HepG2 (cell line): ENCODE data around the gene TEX35. TPM values are rescaled to one million over a fixed set of nuclear protein-coding genes. Genes with fewer than 3 reads are reported as not detected.

ENCODE experiments used
- ATAC-seq: fragments of 200-7000 bp; cut with Tn5 transposase; 3 replicates; pipeline ENCODE4 v1.9.1; 2020; ENCODE audit warnings: mild to moderate bottlenecking, moderate library complexity
- BruUV-seq: library from RNA; stranded (reverse); fragments of 400-500 nt; replicated peaks from 2 replicates; lab custom pipeline; 2021; lab: Mats Ljungman, UMichigan
- CTCF ChIA-PET: fragments of 300-600 bp; formaldehyde crosslinking; extraction: SDS; loops from one replicate; lab custom pipeline; 2021; ENCODE audit warnings: low total read pairs, inconsistent platforms, low intra/inter-chr PET ratio; lab: Yijun Ruan, JAX
- POLR2A ChIA-PET: fragments of 350-600 bp; sonication (Branson Sonifier 250); formaldehyde crosslinking; loops from one replicate; lab custom pipeline; 2020; ENCODE audit warnings: antibody characterized with exemption, inconsistent platforms; lab: Yijun Ruan, JAX
- DNase-seq: peaks from one replicate; pipeline ENCODE4 v3.0.0-alpha.2; 2015; ENCODE audit warnings: low spot score
- FAIRE-seq: peaks from 3 replicates; lab custom pipeline; 2011; peaks lifted over from hg19 to GRCh38; lab: Jason Lieb, UNC
- H2AFZ ChIP-seq: one replicate; pipeline ENCODE4 v1.6.1; 2011; ENCODE audit warnings: low read length, inconsistent platforms
- H3K27ac ChIP-seq: fragments of 300-600 bp; 3 replicates; pipeline ENCODE4 v1.8.0; 2011; ENCODE audit warnings: mixed run types, mild to moderate bottlenecking, mixed read lengths, low read length, inconsistent platforms; ENCODE audit not compliant: insufficient read depth; ENCODE audit errors: extremely low read length
- H3K27me3 ChIP-seq, 2 experiments: fragments of 200-600 bp in 1 of 2; 2 replicates in 1 of 2; 3 replicates in 1 of 2; pipeline versions ENCODE4 v1.6.0 to v1.8.0; 2011; ENCODE audit warnings: low read length in 2 of 2, mild to moderate bottlenecking in 2 of 2, moderate library complexity in 2 of 2, inconsistent platforms in 1 of 2; ENCODE audit not compliant: insufficient read depth in 2 of 2, control insufficient read depth in 1 of 2
- H3K36me3 ChIP-seq, 2 experiments: fragments of 200-600 bp in 1 of 2; replicated peaks in 1 of 2; 2 replicates in 1 of 2; 3 replicates in 1 of 2; pipeline versions ENCODE4 v1.5.1 to v1.8.0; 2011; ENCODE audit warnings: low read length in 2 of 2, inconsistent platforms in 1 of 2; ENCODE audit not compliant: insufficient read depth in 2 of 2, control insufficient read depth in 1 of 2
- H3K4me1 ChIP-seq: 2 replicates; pipeline ENCODE4 v1.5.1; 2012; ENCODE audit warnings: low read length, inconsistent platforms; ENCODE audit not compliant: insufficient read depth
- H3K4me2 ChIP-seq: 2 replicates; pipeline ENCODE4 v1.6.0; 2011; ENCODE audit warnings: low read depth, low read length, inconsistent platforms
- H3K4me3 ChIP-seq, 3 experiments: fragments of 200-600 bp in 1 of 3; sonication (generic), shearing (Covaris generic) in 1 of 3; replicated peaks in 1 of 3; 2 replicates each; pipeline ENCODE4 v1.5.1; 2011 to 2016; ENCODE audit warnings: low read length in 3 of 3, inconsistent platforms in 2 of 3, low read depth in 2 of 3, mild to moderate bottlenecking in 2 of 3, control low read depth in 1 of 3, mixed read lengths in 1 of 3; ENCODE audit not compliant: insufficient read depth in 1 of 3
- H3K79me2 ChIP-seq: one replicate; pipeline ENCODE4 v1.6.1; 2011; ENCODE audit warnings: low read length, inconsistent platforms; ENCODE audit not compliant: insufficient read depth
- H3K9ac ChIP-seq: 2 replicates; pipeline ENCODE4 v1.6.0; 2011; ENCODE audit warnings: mild to moderate bottlenecking, low read depth, low read length, inconsistent platforms; ENCODE audit not compliant: insufficient read depth
- H3K9me3 ChIP-seq: 2 replicates; pipeline ENCODE4 v1.5.1; 2012; ENCODE audit warnings: mild to moderate bottlenecking, low read length
- H4K20me1 ChIP-seq: 2 replicates; pipeline ENCODE4 v1.6.0; 2011; ENCODE audit warnings: inconsistent platforms, mild to moderate bottlenecking, low read length, moderate library complexity; ENCODE audit not compliant: insufficient read depth
- GLI4 ChIP-seq: sonication (generic); formaldehyde crosslinking; IDR thresholded peaks from 2 replicates; pipeline ENCODE4 v1.5.1; 2020; ENCODE audit warnings: missing genetic modification reagents, mild to moderate bottlenecking, moderate library complexity, borderline replicate concordance
- IKZF4 ChIP-seq: sonication (generic); formaldehyde crosslinking; IDR thresholded peaks from 2 replicates; pipeline ENCODE4 v1.5.1; 2020; ENCODE audit warnings: borderline replicate concordance, mild to moderate bottlenecking, low read depth, missing genetic modification reagents; ENCODE audit errors: not compliant biosample characterization
- MAFF ChIP-seq: IDR thresholded peaks from 2 replicates; pipeline ENCODE4 v1.6.1; 2011; ENCODE audit warnings: low read depth, low read length, improper control_type of control experiment
- NFRKB ChIP-seq: fragments of 450-650 bp; IDR thresholded peaks from 2 replicates; pipeline ENCODE4 v1.6.1; 2017
- THAP7 ChIP-seq: sonication (generic); formaldehyde crosslinking; IDR thresholded peaks from 2 replicates; pipeline ENCODE4 v1.8.1; 2023; ENCODE audit warnings: mild to moderate bottlenecking, missing genetic modification reagents
- ZHX2 ChIP-seq, 2 experiments: sonication (generic) in 1 of 2; formaldehyde crosslinking in 1 of 2; IDR thresholded peaks; 2 replicates each; pipeline versions ENCODE4 v1.6.1 to v1.9.0; 2014 to 2022; ENCODE audit warnings: antibody characterized with exemption in 1 of 2, borderline replicate concordance in 1 of 2, inconsistent platforms in 1 of 2, low read depth in 1 of 2, missing genetic modification reagents in 1 of 2
- ZNF33A ChIP-seq: sonication (generic); formaldehyde crosslinking; IDR thresholded peaks from 2 replicates; pipeline ENCODE4 v1.5.1; 2020; ENCODE audit warnings: missing genetic modification reagents, mild to moderate bottlenecking, moderate library complexity, borderline replicate concordance
- ZNF768 ChIP-seq: sonication (generic); formaldehyde crosslinking; IDR thresholded peaks from 2 replicates; pipeline ENCODE4 v1.4.0; 2020; ENCODE audit warnings: missing genetic modification reagents
- ZZZ3 ChIP-seq: sonication (generic); formaldehyde crosslinking; IDR thresholded peaks from 2 replicates; pipeline ENCODE4 v1.4.0; 2020; ENCODE audit warnings: missing genetic modification reagents, mild to moderate bottlenecking, borderline replicate concordance
- WGBS: methylation state at CpG from one replicate; pipeline ENCODE4 v1.1.6; 2017; ENCODE audit warnings: low lambda C conversion rate; 5-methylcytosine and 5-hydroxymethylcytosine counted together
- in situ Hi-C: cut with HindIII; loops from 2 replicates; pipeline ENCODE4 v1.10.0; 2017; ENCODE audit warnings: low pct_unique_long_range_greater_than_20kb; ENCODE audit not compliant: extremely low pct_ligation_motif_present
- intact Hi-C: fragments of 100-400 bp; cut with micrococcal nuclease; formaldehyde crosslinking; loops from one replicate; pipeline ENCODE4 v1.10.0; 2022; ENCODE audit not compliant: unreplicated experiment
- polyA plus RNA-seq, 8 experiments: library from polyadenylated mRNA; depleted of rRNA in 3 of 8; stranded (reverse) in 7 of 8; unstranded in 1 of 8; fragments of >200 nt; fragmentation: Illumina TruSeq in 4 of 8; extraction: Trizol in 4 of 8; gene quantifications; 2 replicates each; pipeline versions ENCODE4 v1.2.1 to v1.2.3, GENCODE V29; 2011 to 2016; ENCODE audit warnings: low read depth in 4 of 8, missing spikeins in 1 of 8, mixed read lengths in 1 of 8; ENCODE audit not compliant: insufficient read depth in 1 of 8
- total RNA-seq, 5 experiments: library from RNA; depleted of rRNA; stranded (reverse); fragments of >200 nt; fragmentation: Illumina TruSeq; extraction: Trizol; gene quantifications; 2 replicates each; pipeline ENCODE4 v1.2.3, GENCODE V29; 2016; ENCODE audit warnings: low read depth in 1 of 5
- TF ChIP-seq, protein P1 (sequence below): IDR thresholded peaks from 2 replicates; pipeline ENCODE4 v1.6.1; 2018; ENCODE audit warnings: missing genetic modification reagents
- TF ChIP-seq, protein P2 (sequence below): sonication (generic); formaldehyde crosslinking; conservative IDR thresholded peaks from 2 replicates; pipeline ENCODE4 v1.5.0; 2020; ENCODE audit warnings: missing genetic modification reagents
- TF ChIP-seq, protein P3 (sequence below): sonication (generic); formaldehyde crosslinking; IDR thresholded peaks from 2 replicates; pipeline ENCODE4 v1.4.0; 2020; ENCODE audit warnings: mild to moderate bottlenecking, low read depth, missing genetic modification reagents

Gene TEX35
- total and polyA plus RNA-seq, 2 of the 13 experiments (the other 11 are each of a cell fraction or from before 2014, with no cell fraction given): not detected

- FAIRE-seq (no peak), ATAC-seq (no peak), DNase-seq (no peak)
- 3% methylated on average over 4 of the region's 6 CpGs for WGBS
- no peaks in the 10 kb centered on the region; a peak in 1 of 5 replicates for H3K27me3 ChIP-seq
- H3K4me3 ChIP-seq: no peak overlapping the region
- H3K79me2 ChIP-seq: no peaks in the 10 kb centered on the region
- peaks cover 16% of the 10 kb centered on the region; the same call in 1 of the 2 replicates for H3K4me1 ChIP-seq
- ChIA-PET POLR2A (no interaction called here), CTCF (no interaction called here)
- TF ChIP-seq GLI4 (CRISPR knock-in tag) (no peak), NFRKB (no peak), ZNF768 (CRISPR knock-in tag) (no peak), THAP7 (CRISPR knock-in tag) (no peak), ZHX2 (IDR thresholded peaks at IDR 0.05; ENCODE audit: low read depth) (no peak), ZHX2 (CRISPR knock-in tag; IDR thresholded peaks at IDR 0.05; ENCODE audit: borderline replicate concordance) (no peak), IKZF4 (CRISPR knock-in tag) (no peak), ZNF33A (CRISPR knock-in tag) (no peak), ZZZ3 (CRISPR knock-in tag) (no peak), MAFF (no peak)
- TF ChIP-seq, protein P1, sequence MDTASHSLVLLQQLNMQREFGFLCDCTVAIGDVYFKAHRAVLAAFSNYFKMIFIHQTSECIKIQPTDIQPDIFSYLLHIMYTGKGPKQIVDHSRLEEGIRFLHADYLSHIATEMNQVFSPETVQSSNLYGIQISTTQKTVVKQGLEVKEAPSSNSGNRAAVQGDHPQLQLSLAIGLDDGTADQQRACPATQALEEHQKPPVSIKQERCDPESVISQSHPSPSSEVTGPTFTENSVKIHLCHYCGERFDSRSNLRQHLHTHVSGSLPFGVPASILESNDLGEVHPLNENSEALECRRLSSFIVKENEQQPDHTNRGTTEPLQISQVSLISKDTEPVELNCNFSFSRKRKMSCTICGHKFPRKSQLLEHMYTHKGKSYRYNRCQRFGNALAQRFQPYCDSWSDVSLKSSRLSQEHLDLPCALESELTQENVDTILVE: no peak
- TF ChIP-seq, protein P2, sequence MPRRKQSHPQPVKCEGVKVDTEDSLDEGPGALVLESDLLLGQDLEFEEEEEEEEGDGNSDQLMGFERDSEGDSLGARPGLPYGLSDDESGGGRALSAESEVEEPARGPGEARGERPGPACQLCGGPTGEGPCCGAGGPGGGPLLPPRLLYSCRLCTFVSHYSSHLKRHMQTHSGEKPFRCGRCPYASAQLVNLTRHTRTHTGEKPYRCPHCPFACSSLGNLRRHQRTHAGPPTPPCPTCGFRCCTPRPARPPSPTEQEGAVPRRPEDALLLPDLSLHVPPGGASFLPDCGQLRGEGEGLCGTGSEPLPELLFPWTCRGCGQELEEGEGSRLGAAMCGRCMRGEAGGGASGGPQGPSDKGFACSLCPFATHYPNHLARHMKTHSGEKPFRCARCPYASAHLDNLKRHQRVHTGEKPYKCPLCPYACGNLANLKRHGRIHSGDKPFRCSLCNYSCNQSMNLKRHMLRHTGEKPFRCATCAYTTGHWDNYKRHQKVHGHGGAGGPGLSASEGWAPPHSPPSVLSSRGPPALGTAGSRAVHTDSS (CRISPR knock-in tag): no peak
- TF ChIP-seq, protein P3, sequence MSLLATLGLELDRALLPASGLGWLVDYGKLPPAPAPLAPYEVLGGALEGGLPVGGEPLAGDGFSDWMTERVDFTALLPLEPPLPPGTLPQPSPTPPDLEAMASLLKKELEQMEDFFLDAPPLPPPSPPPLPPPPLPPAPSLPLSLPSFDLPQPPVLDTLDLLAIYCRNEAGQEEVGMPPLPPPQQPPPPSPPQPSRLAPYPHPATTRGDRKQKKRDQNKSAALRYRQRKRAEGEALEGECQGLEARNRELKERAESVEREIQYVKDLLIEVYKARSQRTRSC: no peak
- no peaks in the 10 kb centered on the region for H4K20me1 ChIP-seq
- no peaks in the 10 kb centered on the region for H3K9me3 ChIP-seq
- intact Hi-C loops: no loop called here
- H3K4me2 ChIP-seq: no peak overlapping the region
- H3K27ac ChIP-seq: no peak overlapping the region
- H3K36me3 ChIP-seq: no peaks in the 10 kb centered on the region
- BruUV-seq: no TSS peak
- in situ Hi-C loops: loop anchor here (10.0 kb wide), 1 partner anchor 209 kb away; no protein-coding TSS in a partner anchor
- no peak overlapping the region for H3K9ac ChIP-seq
- H2AFZ ChIP-seq: no peak overlapping the region
These were observed 9.1 kb upstream of the TEX35 start for GRCh38 chr1:178503849-178504248.
